ENCODE results near the gene GLTP. TPM values are rescaled to one million over a fixed set of nuclear protein-coding genes. Genes with fewer than 3 reads are reported as not detected.

The GLTP gene
- total and polyA plus RNA-seq, 2 of the 4 experiments (the other 2 are of a cell fraction): 34.4 to 58.4 TPM

GRCh38 chr12:109841356-109841755 lies 39.0 kb downstream of the GLTP start:
- no peak for DNase-seq
- in situ Hi-C loops (cut with MboI; ENCODE audit: low sequenced_read_pairs) (loop anchor here (5.0 kb wide), 1 partner anchor 39 kb away; no protein-coding TSS in a partner anchor), intact Hi-C loops (cut with micrococcal nuclease) (no loop called here), dilution Hi-C loops (cut with HindIII; ENCODE audit: low sequenced_read_pairs, unreplicated experiment) (no loop called here)
- H4K5ac ChIP-seq (ENCODE audit: low read depth, low read length): no peak overlapping the region
- no peak overlapping the region for H2AFZ ChIP-seq (replicated peaks; ENCODE audit: low read length, poor library complexity)
- TF ChIP-seq SMC3 (IDR thresholded peaks at IDR 0.05; ENCODE audit: low read depth, low read length): no peak
- no peak for TF ChIP-seq MXI1 (IDR thresholded peaks at IDR 0.05; ENCODE audit: borderline replicate concordance, low read depth, low read length)
- TF ChIP-seq RCOR1 (IDR thresholded peaks at IDR 0.05; ENCODE audit: insufficient replicate concordance, low read length): no peak
- TF ChIP-seq POLR2A (IDR thresholded peaks at IDR 0.05; ENCODE audit: low read depth, low read length): no peak
- no peak for TF ChIP-seq FOS (IDR thresholded peaks at IDR 0.05; ENCODE audit: low read depth, low read length)
- TF ChIP-seq CTCF (conservative IDR thresholded peaks at IDR 0.05; ENCODE audit: low read depth, low read length): no peak
- TF ChIP-seq MAFK (IDR thresholded peaks at IDR 0.05; ENCODE audit: low read depth, low read length): no peak
- no peak for TF ChIP-seq CEBPB (IDR thresholded peaks at IDR 0.05; ENCODE audit: low read depth, low read length)
- no peak for TF ChIP-seq CHD1 (IDR thresholded peaks at IDR 0.05; ENCODE audit: low read depth, low read length)
- no peak for TF ChIP-seq RFX5 (IDR thresholded peaks at IDR 0.05; ENCODE audit: low read depth, low read length)
- TF ChIP-seq NFE2L2 (IDR thresholded peaks at IDR 0.05; ENCODE audit: low read depth, low read length): no peak
- TF ChIP-seq USF2 (IDR thresholded peaks at IDR 0.05; ENCODE audit: low read depth, low read length): no peak
- H3K4me1 ChIP-seq (ENCODE audit: control insufficient read depth, insufficient read depth, low read length): no peaks in the 10 kb centered on the region
- H2BK120ac ChIP-seq (ENCODE audit: low read depth, low read length): no peak overlapping the region
- H3K36me3 ChIP-seq (ENCODE audit: control insufficient read depth, insufficient read depth, low read length): no peaks in the 10 kb centered on the region
- no peaks in the 10 kb centered on the region; the same call in 1 of the 2 replicates for H3K27me3 ChIP-seq (ENCODE audit: control insufficient read depth, insufficient read depth, low read length)
- no peak overlapping the region for H3K4ac ChIP-seq (ENCODE audit: low read depth, low read length)
- no peaks in the 10 kb centered on the region for H3K9me1 ChIP-seq (ENCODE audit: insufficient read depth, low read length)
- BruUV-seq (replicated peaks): no TSS peak
- ChIA-PET CTCF (interaction anchor here (0.6 kb wide), 1 partner anchor 53 kb away, joined by 3 read pairs; no protein-coding TSS in a partner anchor), POLR2A (ENCODE audit: unreplicated experiment) (no interaction called here)
- H3K18ac ChIP-seq (ENCODE audit: low read depth, low read length): no peak overlapping the region
- H3K23ac ChIP-seq (ENCODE audit: low read depth, low read length): no peak overlapping the region
- no peak overlapping the region for H2AK9ac ChIP-seq (replicated peaks; ENCODE audit: low read depth, low read length, poor library complexity)
- no peak overlapping the region for H3K56ac ChIP-seq (ENCODE audit: extremely low read depth, insufficient read depth, low read length)
- H3K79me1 ChIP-seq (ENCODE audit: low read depth in 1 of 2, low read length in 2 of 2): no peaks in the 10 kb centered on the region
- H3K4me3 ChIP-seq (ENCODE audit: insufficient read depth, low read depth, low read length): no peak overlapping the region
- H2BK20ac ChIP-seq (ENCODE audit: low read depth, low read length): no peak overlapping the region
- H2BK15ac ChIP-seq (ENCODE audit: low read depth, low read length): no peak overlapping the region
- no peak overlapping the region for H2AK5ac ChIP-seq (ENCODE audit: low read depth, low read length)
- no peak overlapping the region for H3K14ac ChIP-seq (replicated peaks; ENCODE audit: low read depth, low read length)
- 30% methylated on average over 2 of the region's 9 CpGs; no CpG with 5 or more reads in 1 of the 2 experiments for WGBS, 2 experiments (ENCODE audit: extremely low coverage in 2 of 2, insufficient read length in 1 of 2)
- H4K20me1 ChIP-seq (ENCODE audit: insufficient read depth, low read length): no peaks in the 10 kb centered on the region
- no peak overlapping the region for H3K27ac ChIP-seq (ENCODE audit: insufficient read depth, low read length)
- no peak overlapping the region for H4K8ac ChIP-seq (ENCODE audit: low read depth in 2 of 2, low read length in 2 of 2)
- H4K91ac ChIP-seq (ENCODE audit: insufficient read depth, low read depth, low read length): no peak overlapping the region
- H3K4me2 ChIP-seq (ENCODE audit: low read depth, low read length): no peak overlapping the region
- no peak overlapping the region for H2BK5ac ChIP-seq (ENCODE audit: low read depth, low read length, poor library complexity, severe bottlenecking)
- no peak for ATAC-seq (ENCODE audit: low read depth)
- no peaks in the 10 kb centered on the region for H3K9me3 ChIP-seq (ENCODE audit: control insufficient read depth, insufficient read depth, low read length)
- H3K9ac ChIP-seq (ENCODE audit: low read depth, low read length): no peak overlapping the region
